ENCODE results near the gene GIPC1.

Gene GIPC1

DNA sequence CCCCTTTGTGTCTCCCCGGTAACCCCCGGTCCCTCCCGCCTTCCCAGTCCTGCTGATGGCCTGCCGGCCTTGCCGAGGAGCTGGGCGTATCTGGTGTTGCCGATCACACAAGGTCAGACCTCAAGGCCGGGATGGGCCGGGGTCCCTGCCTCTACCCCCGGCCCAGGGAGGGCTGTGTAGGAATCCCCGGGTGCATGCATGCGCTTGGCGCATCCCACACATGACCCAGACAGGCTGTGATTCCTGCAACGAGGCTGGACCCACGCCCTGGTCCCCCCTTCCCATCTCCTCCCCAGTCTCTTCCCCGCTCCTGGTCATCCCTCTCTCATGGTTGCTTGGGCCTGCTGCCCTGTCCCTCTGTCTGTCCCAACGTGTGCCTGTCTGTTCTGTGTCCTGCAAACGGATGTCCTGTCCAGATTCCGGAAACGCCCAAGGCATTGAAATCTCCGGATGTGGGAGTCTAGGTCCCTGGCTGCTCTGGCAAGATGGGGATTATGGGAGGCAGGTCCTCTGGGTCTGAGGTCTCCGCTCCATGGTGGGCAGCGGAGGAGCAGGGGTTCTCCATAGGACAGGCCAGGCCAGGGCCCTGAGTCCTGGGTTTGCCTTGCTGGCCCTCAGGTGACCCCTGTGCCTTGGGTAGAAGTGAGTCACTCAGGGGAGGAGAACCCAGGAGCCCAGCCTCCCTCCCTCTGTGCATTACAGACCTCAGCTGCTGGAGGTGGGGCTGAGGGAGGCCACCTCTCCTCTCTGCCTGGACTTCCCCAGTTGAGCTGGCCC is 61.2 kb downstream of the GIPC1 start:
- no peak for DNase-seq (ENCODE audit: low read depth)

GRCh38 chr19:14433554-14434501 is 62.1 kb downstream of the GIPC1 start:
- no peak for DNase-seq (ENCODE audit: low read depth)

DNA sequence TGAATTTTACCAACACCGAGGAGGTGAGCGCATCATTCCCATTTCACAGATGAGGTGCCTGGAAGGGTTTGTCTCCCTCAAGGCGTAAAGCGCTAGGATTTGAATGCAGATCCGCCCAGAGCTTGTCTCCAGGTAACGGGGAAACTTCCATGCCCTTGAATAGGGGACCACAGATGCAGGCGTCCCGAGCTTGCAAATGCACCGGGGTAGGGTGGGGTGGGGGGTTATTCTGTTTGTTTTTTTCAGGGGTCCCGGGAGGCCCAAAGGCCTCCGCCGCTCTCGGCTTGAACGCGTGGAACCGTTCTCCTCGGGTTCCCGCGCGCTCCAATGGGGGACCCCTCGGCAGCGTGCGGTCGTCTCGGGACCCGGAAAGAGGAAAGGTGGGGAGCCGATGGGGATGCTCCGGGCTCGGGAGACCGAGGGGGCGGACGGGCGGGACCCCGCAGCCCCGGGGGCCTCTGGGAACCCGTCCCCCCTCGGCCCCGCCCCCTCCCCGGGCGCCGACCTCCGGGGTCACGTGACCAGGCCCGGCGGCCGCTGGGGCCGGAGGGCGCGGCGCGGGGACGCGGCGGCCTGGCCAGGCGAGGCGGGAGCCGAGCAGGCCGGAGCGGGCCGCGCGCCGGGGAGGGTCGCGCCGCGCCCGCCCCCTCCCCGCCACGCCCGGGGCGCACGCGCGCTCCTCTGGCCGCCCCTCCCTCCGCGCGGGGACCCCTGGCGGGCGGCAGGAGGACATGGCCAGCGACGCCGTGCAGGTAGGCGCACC is 63.0 kb downstream of the GIPC1 start, which contains the start of gene PKN1:
Gene PKN1, plus strand, starts transcription at position 516 of the 763 bp plus-strand sequence. Its CDS starts 216 bp downstream, at position 732.
- no peak for DNase-seq (ENCODE audit: low read depth)

DNA sequence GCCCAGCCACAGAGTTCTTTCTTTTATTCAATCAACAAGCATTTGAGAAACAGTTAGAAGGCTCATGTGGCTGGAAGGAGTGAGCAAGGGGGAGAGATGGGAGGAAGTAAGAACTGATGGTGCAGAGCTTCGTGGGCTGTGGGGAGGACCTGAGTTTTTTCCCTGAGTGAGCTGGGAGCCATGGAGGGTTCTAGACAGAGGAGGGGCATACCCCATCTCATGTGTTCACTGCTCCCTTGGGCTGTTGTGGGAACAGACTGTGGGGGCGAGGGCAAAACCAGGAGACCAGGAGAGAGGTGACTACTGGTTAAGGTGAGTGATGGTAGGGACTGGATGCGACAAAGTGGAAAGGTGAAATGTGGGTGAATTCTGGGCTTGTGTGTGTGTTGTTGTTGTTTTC is 65.2 kb downstream of the GIPC1 start:
- no peak for DNase-seq (ENCODE audit: low read depth)

GRCh38 chr19:14428882-14429416 is 67.0 kb downstream of the GIPC1 start:
- DNase-seq (ENCODE audit: low read depth), result no peak

All from activated T-helper 1 cell treated with Interleukin-2 at 50 U/mL for 16 hours (primary cell).